ENCODE results near the gene FRK. TPM values are rescaled to one million over a fixed set of nuclear protein-coding genes. Genes with fewer than 3 reads are reported as not detected.

The FRK gene
- polyA plus RNA-seq, 1 donor (not counting 4 experiments of a cell fraction or from before 2014, with no cell fraction given), result 2.4 TPM

DNA sequence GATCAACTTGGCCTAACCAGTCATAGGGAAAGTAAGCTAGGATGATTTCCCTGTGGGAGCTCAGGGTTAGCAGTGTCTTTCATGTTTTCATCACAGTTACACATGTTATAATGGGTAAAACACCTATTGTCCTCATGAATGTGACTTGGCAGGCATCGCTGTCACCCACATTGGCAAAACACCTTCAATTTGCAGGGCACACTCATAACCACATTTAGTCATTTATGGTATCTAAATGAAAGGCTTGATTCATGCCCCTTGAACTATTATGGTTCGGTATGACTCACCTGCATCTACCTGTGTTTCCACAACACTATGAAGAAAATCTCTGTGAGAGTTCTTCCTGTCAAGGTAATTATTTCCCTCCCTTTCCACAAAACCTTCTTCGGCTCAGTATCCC is 49.2 kb downstream of the FRK start:
- H3K79me2 ChIP-seq (ENCODE audit: control insufficient read depth, insufficient read depth, low read length), result no peaks in the 10 kb centered on the region
- FAIRE-seq (peak; percentile 98), DNase-seq (ENCODE audit: low read depth, low spot score) (no peak)
- H3K4me3 ChIP-seq (ENCODE audit: control insufficient read depth in 2 of 3, extremely low read depth in 1 of 3, insufficient read depth in 2 of 3, low read depth in 1 of 3, low read length in 3 of 3), result no peak overlapping the region
- peak overlapping the region; percentile 6 for H3K9ac ChIP-seq (ENCODE audit: control insufficient read depth, extremely low read depth, insufficient read depth, low read length)
- H3K9me3 ChIP-seq (ENCODE audit: control insufficient read depth, low read depth, low read length), result no peaks in the 10 kb centered on the region
- no peak overlapping the region for H2AFZ ChIP-seq (ENCODE audit: control insufficient read depth, low read length)
- H3K4me1 ChIP-seq (ENCODE audit: control insufficient read depth, extremely low read depth, insufficient read depth, low read length), result peaks cover 37% of the 10 kb centered on the region
- no peaks in the 10 kb centered on the region for H3K27me3 ChIP-seq (ENCODE audit: control insufficient read depth, extremely low read depth, insufficient read depth, low read length)
- H3K36me3 ChIP-seq (ENCODE audit: control insufficient read depth in 2 of 2, extremely low read depth in 1 of 2, insufficient read depth in 2 of 2, low read length in 2 of 2), result no peaks in the 10 kb centered on the region
- H3K27ac ChIP-seq (ENCODE audit: control insufficient read depth, insufficient read depth, low read length), result peak overlapping the region; percentile 48
- TF ChIP-seq EZH2 (IDR thresholded peaks at IDR 0.05; ENCODE audit: low read length), result no peak
- TF ChIP-seq, protein P1, sequence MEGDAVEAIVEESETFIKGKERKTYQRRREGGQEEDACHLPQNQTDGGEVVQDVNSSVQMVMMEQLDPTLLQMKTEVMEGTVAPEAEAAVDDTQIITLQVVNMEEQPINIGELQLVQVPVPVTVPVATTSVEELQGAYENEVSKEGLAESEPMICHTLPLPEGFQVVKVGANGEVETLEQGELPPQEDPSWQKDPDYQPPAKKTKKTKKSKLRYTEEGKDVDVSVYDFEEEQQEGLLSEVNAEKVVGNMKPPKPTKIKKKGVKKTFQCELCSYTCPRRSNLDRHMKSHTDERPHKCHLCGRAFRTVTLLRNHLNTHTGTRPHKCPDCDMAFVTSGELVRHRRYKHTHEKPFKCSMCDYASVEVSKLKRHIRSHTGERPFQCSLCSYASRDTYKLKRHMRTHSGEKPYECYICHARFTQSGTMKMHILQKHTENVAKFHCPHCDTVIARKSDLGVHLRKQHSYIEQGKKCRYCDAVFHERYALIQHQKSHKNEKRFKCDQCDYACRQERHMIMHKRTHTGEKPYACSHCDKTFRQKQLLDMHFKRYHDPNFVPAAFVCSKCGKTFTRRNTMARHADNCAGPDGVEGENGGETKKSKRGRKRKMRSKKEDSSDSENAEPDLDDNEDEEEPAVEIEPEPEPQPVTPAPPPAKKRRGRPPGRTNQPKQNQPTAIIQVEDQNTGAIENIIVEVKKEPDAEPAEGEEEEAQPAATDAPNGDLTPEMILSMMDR (optimal IDR thresholded peaks at IDR 0.05 in 1 of 3, IDR thresholded peaks at IDR 0.05 in 1 of 3, conservative IDR thresholded peaks at IDR 0.05 in 1 of 3; ENCODE audit: extremely low read depth in 1 of 3, insufficient read depth in 2 of 3, low read length in 3 of 3), result no peak
- dilution Hi-C loops (cut with MboI; ENCODE audit: extremely low pct_ligation_motif_present, low sequenced_read_pairs), result no loop called here
- H3K4me2 ChIP-seq (ENCODE audit: control insufficient read depth, extremely low read depth, insufficient read depth, low read depth, low read length), result peak overlapping the region; percentile 27
- H4K20me1 ChIP-seq (ENCODE audit: control insufficient read depth, extremely low read depth, insufficient read depth, low read length), result no peaks in the 10 kb centered on the region
- H3K9me1 ChIP-seq (ENCODE audit: control insufficient read depth, extremely low read depth, insufficient read depth, low read length), result no peaks in the 10 kb centered on the region

DNA sequence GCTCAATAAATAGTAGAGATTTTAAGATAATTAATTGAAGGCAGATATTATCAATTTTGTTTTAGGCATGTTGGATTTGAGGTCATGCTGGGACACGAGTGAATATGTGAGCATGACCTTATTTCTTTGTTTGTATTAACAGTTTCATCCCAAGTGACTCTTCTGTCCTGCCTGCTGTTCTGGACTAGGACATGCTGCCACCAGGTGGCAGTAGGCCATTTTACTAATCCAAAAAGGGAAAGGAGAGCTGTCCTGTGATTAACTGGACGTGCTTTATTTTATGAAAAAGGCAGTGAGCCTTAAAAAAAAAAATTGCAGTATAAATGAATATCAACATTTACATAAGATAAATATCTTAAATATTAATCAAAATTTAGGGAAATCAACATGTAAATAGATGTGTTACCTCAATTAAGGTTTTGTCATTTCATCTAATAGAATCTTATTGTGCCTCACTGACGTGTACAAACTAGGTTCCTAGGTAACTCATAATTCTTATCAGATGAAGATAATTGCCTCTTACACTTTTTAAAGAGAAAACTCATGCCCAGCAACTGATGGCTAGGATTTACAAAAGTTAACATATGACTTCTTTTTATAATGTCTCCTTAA is 49.8 kb downstream of the FRK start:
- H2AFZ ChIP-seq (ENCODE audit: control insufficient read depth, low read length), result no peak overlapping the region
- DNase-seq (ENCODE audit: low read depth, low spot score) (peak; percentile 21), FAIRE-seq (peak; percentile 81)
- H4K20me1 ChIP-seq (ENCODE audit: control insufficient read depth, extremely low read depth, insufficient read depth, low read length), result no peaks in the 10 kb centered on the region
- H3K9ac ChIP-seq (ENCODE audit: control insufficient read depth, extremely low read depth, insufficient read depth, low read length), result peak overlapping the region; percentile 6
- H3K4me2 ChIP-seq (ENCODE audit: control insufficient read depth, extremely low read depth, insufficient read depth, low read depth, low read length), result peak overlapping the region; percentile 27
- H3K79me2 ChIP-seq (ENCODE audit: control insufficient read depth, insufficient read depth, low read length), result no peaks in the 10 kb centered on the region
- H3K36me3 ChIP-seq (ENCODE audit: control insufficient read depth in 2 of 2, extremely low read depth in 1 of 2, insufficient read depth in 2 of 2, low read length in 2 of 2), result no peaks in the 10 kb centered on the region
- H3K4me1 ChIP-seq (ENCODE audit: control insufficient read depth, extremely low read depth, insufficient read depth, low read length), result peaks cover 34% of the 10 kb centered on the region
- H3K9me1 ChIP-seq (ENCODE audit: control insufficient read depth, extremely low read depth, insufficient read depth, low read length), result no peaks in the 10 kb centered on the region
- H3K27me3 ChIP-seq (ENCODE audit: control insufficient read depth, extremely low read depth, insufficient read depth, low read length), result no peaks in the 10 kb centered on the region
- dilution Hi-C loops (cut with MboI; ENCODE audit: extremely low pct_ligation_motif_present, low sequenced_read_pairs), result no loop called here
- H3K27ac ChIP-seq (ENCODE audit: control insufficient read depth, insufficient read depth, low read length), result peak overlapping the region; percentile 32
- no peaks in the 10 kb centered on the region for H3K9me3 ChIP-seq (ENCODE audit: control insufficient read depth, low read depth, low read length)
- H3K4me3 ChIP-seq (ENCODE audit: control insufficient read depth in 2 of 3, extremely low read depth in 1 of 3, insufficient read depth in 2 of 3, low read depth in 1 of 3, low read length in 3 of 3), result no peak overlapping the region
- TF ChIP-seq, protein P1 (optimal IDR thresholded peaks at IDR 0.05 in 1 of 3, IDR thresholded peaks at IDR 0.05 in 1 of 3, conservative IDR thresholded peaks at IDR 0.05 in 1 of 3; ENCODE audit: extremely low read depth in 1 of 3, insufficient read depth in 2 of 3, low read length in 3 of 3), result peak; percentile 74 to 83 (median 75)
- no peak for TF ChIP-seq EZH2 (IDR thresholded peaks at IDR 0.05; ENCODE audit: low read length)

All from keratinocyte (primary cell).